Epithelial cell of prostate (primary cell): ENCODE measurements around the gene LRRC26.

Experiments
- DNase-seq: peaks from one replicate; pipeline ENCODE4 v3.0.0-alpha.2; 2011; ENCODE audit warnings: low read depth, low spot score
- H3K27ac ChIP-seq: fragments of 450-650 bp; 2 replicates; pipeline ENCODE4 v1.5.1; 2017; ENCODE audit warnings: mild to moderate bottlenecking

The LRRC26 gene

DNA sequence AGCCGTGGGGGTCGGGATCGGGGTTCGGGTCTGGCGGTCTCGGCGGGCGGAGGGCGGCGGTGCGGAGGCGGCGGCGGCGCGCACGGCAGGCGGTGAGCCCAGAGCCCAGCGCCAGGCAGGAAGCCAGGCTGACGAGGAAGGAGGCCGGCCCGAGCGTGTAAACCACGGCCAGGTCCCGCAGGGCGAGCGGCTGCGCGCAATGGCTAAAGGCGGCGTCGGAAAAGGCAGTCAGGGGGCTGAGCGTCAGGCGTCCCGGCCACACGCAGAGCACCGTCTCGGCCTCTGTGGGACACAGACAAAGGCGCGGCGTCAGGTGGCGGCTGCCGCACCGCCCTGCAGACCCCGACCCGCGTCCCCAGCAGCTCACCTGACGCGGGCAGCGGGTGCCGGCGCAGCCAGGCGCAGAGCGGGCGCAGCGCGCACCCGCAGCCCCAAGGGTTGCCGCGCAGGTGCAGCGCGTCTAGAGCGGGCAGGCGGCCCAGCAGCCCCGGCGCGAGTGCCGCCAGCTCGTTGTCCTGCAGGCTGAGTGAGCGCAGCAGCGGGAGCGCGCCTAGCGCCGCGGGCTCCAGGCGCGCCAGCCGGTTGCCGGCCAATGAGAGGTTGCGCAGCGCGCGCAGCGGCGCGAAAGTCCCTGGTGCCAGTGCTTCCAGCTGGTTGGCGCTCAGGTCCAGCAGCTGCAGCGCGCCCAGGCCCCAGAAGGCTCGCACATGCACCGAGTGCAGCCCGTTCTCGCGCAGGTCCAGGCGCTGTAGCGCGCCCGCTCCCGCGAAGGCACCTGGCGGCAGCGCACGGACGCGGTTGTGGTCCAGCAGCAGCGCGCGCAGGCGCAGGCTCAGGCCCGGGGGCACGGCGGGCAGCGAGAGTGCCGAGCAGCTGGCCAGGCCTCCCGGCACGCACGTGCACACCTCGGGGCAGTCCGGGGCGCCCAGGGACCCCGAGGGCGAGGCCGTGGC, 671 bp downstream of the LRRC26 start:
- no peak for DNase-seq
- no peak overlapping the region for H3K27ac ChIP-seq

DNA sequence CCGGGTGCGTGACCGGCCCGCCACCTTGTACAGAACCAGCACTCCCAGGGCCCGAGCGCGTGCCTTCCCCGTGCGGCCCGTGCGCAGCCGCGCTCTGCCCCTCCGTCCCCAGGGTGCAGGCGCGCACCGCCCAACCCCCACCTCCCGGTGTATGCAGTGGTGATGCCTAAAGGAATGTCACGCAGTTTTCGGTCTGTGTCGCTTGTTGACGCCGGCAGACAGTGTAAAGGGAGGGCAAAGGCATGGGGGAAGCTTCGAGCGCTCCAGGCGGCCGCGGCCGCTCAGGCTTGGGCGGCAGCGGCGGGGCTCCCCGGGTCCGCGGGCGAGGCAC, 1.3 kb downstream of the LRRC26 start:
- DNase-seq, result no peak
- H3K27ac ChIP-seq, result no peak overlapping the region

DNA sequence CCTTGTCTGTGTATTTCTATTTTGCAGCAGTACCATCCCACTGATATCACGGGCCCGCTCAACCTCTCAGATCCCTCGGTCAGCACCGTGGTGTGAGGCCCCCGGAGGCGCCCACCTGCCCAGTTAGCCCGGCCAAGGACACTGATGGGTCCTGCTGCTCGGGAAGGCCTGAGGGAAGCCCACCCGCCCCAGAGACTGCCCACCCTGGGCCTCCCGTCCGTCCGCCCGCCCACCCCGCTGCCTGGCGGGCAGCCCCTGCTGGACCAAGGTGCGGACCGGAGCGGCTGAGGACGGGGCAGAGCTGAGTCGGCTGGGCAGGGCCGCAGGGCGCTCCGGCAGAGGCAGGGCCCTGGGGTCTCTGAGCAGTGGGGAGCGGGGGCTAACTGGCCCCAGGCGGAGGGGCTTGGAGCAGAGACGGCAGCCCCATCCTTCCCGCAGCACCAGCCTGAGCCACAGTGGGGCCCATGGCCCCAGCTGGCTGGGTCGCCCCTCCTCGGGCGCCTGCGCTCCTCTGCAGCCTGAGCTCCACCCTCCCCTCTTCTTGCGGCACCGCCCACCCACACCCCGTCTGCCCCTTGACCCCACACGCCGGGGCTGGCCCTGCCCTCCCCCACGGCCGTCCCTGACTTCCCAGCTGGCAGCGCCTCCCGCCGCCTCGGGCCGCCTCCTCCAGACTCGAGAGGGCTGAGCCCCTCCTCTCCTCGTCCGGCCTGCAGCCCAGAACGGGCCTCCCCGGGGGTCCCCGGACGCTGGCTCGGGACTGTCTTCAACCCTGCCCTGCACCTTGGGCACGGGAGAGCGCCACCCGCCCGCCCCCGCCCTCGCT, 1.9 kb downstream of the LRRC26 start:
- H3K27ac ChIP-seq, result no peak overlapping the region
- DNase-seq, result no peak

DNA sequence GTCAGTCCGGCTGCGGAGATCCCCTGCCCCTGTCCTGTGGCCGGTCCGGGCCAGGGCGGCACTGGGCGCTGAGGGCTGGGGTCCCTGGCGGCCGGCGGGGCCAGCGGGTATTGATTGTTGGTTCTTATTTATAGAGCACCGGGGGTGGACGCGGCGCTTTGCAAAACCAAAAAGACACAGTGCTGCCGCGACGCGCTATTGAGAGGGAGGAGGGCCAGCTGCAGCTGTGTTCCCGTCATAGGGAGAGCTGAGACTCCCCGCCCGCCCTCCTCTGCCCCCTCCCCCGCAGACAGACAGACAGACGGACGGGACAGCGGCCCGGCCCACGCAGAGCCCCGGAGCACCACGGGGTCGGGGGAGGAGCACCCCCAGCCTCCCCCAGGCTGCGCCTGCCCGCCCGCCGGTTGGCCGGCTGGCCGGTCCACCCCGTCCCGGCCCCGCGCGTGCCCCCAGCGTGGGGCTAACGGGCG, 2.5 kb downstream of the LRRC26 start:
- H3K27ac ChIP-seq, result no peak overlapping the region
- no peak for DNase-seq

DNA sequence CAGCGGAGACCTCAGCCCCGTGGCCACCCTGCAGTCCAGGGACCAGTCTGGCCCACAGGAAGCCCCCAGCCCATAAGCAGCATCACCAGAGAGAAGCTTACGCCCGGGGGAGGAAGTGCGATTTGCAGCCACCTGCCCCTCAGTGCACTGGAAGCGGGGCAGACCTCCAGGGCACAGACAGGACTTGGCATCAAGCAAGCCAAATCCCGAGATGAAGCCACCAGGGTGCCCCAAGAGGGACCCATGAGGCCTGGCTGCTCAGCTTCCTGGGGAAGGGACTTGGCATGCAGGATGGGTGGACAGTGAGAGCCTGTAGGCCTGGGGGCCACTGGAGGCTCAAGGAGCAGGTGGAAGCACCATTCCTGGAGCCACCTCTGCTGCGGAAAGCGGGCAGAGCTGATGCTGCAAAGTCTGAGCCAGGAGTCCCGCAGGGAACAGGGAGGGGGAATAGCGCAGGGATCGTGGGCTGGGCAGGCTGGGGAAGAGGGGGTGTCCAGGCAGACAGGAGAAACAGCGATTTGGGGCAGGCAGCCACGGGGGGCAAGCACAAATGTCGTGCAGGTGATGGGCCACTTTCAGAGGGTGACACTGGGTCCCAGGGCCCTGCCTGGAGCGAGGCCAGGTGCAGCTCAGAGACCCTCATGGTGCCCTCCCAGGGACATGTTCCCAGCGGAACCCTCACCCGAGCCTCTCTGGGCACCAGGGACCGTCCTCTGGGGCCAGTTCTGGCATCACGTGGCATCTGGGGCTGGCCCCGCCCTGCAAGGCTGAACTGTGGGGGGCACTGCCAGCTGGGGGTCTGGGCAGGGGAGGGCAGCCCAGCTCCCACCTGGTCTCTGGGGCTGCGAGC, 3.2 kb downstream of the LRRC26 start:
- H3K27ac ChIP-seq, result no peak overlapping the region
- no peak for DNase-seq

DNA sequence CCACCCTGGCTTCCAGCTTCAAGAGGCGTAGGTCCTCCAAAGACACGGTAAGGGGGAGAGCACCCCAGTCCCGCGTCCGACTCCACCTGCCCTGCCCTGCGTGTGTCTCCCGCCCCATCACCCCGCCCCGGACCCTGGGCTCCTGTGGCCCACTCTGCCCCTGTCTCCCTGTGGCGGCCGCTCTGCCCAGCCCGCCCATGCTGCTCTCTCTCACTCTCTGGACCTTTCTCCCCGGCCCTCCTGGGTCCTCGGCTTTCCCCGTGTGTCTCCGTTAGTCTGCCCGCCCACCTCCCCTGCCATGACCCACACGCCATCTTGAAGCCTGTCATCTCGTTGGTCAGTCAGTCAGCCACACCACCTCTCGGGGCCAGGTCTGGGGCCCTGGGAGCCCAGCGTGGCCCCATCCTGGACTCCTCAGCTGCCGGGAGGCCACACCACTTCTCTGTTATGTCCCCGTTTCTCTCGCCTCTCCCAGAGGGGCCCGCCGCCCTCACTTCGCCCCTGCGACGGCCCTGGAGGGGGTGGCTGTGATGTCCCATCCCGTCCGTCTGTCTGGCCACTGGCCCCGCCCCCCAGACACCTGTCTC, 4.5 kb downstream of the LRRC26 start:
- DNase-seq, result no peak

DNA sequence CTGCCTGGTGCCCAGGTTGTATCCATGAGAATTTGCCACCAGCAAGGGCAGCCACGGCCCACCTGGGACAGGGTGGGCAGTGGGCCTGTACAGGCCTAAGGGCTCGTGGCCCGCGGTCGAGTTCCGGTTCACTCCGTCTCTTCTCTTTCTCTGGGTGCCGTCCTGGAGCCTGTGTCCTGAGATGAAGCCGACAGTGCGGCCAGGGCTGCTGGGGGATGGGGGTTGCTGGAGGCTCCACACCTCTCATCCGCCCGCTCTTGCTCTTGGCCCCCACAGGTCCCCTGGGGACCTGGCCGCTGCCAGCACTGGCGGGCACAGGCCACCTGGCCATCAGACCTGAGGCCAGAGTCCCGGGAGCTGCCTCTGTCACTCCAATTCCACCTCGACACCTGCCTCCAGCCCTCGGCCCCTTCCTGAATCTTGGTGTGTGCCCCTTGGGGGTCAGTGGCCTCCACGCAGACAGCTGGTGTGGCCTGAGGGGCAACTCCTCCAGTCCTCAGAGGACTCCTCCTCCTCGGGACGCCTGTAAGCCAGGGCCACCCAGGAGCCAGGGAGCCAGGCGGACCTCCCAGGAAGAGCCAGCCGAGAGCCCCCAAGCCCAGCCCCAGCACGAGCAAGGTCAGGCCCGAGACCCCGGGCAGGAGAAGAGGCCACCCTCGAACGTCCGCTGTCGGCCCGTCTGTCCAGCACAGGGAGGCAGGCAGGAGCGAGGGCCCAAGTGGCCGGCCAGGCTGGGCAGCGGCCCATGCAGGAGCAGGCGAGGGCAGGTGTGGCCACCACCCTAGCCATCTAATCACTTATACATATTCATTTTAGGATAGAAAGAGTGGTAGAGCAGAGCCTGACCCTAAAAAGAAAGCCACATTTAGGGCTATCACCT, 5.2 kb downstream of the LRRC26 start:
- H3K27ac ChIP-seq, result no peak overlapping the region
- DNase-seq, result no peak

More for the DNA sequence above, 4.5 kb downstream of the LRRC26 start:
- H3K27ac ChIP-seq, result no peak overlapping the region

DNA sequence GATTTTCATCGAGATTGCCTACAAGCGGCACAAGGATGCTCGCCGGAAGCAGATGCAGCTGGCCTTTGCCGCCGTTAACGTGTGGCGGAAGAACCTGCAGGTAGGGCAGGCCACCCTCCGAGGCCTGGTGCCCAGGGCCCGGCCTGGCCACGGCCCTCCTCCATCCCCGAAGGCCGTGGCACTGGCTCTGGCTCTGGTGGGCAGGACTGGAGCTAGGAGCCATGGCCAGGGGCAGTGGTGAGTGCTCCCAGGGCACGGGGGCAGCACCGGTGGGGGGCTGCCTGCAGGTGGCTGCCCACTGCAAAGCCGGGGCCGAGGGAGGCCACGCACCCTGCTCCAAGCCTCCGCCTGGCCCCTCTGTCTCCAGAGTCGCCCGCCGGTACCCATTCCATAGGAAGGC, 6.0 kb downstream of the LRRC26 start:
- DNase-seq, result no peak
- no peak overlapping the region for H3K27ac ChIP-seq

DNA sequence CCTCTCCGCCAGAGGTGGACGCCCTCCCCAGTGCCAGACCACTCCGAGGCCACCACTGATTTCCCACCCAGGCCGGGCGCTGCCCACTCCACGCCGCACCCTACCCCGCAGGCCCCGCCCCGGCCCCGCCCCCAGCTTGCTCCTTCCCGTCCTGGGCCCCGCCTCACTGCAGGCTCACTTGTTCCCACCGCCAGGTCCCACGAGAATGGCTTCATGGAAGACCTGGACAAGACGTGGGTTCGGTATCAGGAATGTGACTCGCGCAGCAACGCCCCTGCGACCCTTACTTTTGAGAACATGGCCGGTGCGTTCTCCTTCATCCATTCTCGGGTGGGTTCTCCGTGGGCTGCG, 6.5 kb downstream of the LRRC26 start:
- H3K27ac ChIP-seq, result no peak overlapping the region
- DNase-seq, result no peak

DNA sequence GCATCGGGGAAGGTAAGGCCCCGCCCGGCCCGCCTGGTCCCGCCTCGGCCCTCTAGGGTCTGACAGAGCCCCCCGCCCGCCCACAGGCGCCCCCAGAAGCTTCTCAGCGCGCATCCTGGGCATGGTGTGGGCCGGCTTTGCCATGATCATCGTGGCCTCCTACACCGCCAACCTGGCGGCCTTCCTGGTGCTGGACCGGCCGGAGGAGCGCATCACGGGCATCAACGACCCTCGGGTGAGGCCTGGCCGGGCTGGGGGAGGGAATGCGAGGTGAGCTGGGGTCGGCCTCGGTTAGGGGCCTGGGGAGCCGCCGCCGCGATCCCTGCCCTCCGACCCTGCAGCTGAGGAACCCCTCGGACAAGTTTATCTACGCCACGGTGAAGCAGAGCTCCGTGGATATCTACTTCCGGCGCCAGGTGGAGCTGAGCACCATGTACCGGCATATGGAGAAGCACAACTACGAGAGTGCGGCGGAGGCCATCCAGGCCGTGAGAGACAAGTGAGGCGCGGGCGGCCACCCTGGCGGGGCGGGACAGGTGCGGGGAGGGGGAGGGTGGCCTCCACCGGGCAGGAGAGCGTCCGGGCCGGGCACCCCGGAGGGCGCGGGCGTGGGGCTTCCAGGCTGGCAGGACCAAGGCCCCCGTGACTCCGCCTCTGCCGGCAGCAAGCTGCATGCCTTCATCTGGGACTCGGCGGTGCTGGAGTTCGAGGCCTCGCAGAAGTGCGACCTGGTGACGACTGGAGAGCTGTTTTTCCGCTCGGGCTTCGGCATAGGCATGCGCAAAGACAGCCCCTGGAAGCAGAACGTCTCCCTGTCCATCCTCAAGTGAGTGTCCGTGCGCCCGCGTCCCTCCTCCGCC, 7.1 kb downstream of the LRRC26 start:
- DNase-seq, result no peak
- H3K27ac ChIP-seq, result no peak overlapping the region

DNA sequence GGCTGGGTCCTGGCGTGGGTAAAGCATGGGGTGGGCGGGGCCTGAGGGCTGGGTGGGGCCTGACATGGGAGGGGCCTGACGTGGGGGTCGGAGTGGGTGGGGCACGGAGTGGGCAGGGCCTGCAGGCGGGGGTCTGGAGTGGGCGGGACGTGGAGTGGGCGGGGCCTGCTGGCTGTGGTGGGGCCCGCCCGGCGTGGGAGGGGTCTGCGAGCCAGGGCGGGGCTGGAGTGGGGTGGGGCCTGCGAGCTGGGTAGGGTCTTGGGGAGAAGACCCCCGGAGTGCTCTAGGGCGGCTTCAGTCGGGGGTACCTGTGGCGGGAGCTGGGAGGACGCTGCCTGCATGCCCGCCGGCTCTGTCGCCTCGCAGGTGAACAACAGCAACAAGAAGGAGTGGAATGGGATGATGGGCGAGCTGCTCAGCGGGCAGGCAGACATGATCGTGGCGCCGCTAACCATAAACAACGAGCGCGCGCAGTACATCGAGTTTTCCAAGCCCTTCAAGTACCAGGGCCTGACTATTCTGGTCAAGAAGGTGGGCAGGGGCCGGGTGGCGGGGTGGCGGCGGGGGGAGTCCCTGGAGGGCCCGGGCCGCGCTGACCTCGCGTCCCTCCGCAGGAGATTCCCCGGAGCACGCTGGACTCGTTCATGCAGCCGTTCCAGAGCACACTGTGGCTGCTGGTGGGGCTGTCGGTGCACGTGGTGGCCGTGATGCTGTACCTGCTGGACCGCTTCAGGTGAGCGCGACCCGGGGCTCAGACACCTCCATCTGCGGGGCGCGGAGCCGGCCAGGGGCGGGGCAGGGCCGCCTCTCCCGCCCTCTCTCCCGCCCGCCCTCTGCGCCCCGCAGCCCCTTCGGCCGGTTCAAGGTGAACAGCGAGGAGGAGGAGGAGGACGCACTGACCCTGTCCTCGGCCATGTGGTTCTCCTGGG, 8.0 kb downstream of the LRRC26 start:
- DNase-seq, result no peak
- H3K27ac ChIP-seq, result no peak overlapping the region

DNA sequence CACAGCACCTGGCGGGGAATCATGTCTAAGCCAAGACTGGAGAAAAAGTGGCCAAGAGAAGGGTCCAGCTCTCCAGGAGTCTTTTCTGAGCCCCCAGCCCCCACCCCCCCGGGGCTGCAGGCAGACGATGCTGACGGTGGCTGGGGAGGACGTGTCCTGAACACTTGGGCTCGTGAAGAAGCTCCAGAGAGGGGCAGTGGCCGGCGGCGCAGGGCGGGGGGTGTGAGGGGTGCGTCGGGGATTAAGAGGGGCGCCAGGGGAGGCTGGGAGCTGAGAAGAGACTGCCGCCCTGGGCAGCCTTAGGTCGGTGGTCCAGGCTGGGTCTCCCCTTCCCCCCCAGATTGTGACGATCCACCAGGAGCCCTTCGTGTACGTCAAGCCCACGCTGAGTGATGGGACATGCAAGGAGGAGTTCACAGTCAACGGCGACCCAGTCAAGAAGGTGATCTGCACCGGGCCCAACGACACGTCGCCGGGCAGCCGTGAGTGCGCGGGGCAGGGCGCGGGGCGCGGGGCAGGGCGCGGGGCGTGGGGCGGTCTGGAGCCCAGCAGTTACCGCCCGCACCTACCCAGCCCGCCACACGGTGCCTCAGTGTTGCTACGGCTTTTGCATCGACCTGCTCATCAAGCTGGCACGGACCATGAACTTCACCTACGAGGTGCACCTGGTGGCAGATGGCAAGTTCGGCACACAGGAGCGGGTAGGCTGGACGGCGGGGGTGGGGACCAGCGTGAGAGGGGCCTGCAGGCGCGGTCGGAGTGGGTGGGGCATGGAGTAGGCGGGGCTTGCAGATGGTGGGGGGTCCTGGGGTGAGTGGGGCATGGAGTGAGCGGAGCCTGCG, 8.9 kb downstream of the LRRC26 start:
- no peak for DNase-seq
- no peak overlapping the region for H3K27ac ChIP-seq

DNA sequence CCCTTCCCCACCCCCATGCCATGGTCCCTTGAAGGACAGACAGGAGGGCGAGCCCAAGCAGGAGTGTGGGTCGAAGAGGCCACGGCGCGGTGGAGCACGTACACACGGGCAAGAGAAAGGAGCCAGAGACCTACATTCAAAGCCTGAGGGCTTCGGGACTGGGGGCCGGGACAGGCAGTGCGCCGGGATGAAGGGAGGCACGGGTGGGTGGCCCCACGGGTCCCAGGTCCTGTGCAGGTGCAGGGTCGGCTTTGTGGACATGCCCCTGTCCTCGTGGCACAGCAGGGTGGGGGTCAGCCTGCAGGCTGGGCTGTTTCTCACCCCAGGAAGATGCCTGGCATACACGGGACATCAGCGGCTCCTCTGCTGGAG, 9.8 kb downstream of the LRRC26 start:
- no peak for DNase-seq
- no peak overlapping the region for H3K27ac ChIP-seq

DNA sequence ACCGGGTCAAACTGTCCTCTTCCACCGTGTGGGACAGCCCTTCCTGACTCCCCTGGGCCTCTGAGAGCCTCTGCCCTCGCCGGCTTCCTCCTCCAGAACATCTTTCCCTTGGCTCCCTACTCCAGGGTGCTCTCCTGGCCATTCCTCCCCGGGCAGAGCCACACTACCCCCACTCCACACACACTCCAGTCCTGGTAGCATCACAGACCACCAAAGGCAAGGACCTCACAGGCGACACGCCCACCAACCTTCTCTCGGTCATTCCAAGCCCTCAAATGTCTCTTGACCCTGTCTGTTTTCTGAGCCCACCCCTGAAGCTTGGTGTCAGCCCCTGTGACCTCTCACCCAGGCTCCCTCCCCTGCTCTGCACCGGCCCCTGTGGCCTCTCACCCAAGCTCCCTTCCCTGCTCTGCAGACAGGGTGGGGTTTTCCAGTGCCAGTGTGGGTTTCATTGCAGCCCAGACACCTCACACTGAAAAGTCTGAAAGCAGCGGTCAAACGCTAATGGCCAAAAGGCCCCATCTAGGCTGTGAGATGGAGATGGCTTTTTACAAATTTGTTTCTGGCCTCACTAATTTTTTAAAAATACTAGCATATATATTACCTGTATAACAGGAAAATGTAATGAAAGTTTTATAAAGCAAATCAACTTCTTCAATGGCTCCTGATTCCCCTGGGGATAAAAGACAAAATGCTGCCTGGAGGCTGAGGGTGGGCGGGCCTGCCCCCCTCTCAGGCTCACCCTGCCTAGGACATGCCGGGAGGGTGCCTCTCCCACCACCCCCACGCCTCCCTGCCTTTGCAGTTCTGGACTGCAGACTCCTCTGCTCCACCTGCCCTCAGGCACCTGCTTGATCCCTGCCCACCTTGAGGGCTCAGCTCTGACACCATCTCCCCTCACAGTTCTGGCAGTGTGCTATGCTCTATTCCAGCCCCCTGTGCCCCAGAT, 10.5 kb downstream of the LRRC26 start:
- H3K27ac ChIP-seq, result no peak overlapping the region
- no peak for DNase-seq

DNA sequence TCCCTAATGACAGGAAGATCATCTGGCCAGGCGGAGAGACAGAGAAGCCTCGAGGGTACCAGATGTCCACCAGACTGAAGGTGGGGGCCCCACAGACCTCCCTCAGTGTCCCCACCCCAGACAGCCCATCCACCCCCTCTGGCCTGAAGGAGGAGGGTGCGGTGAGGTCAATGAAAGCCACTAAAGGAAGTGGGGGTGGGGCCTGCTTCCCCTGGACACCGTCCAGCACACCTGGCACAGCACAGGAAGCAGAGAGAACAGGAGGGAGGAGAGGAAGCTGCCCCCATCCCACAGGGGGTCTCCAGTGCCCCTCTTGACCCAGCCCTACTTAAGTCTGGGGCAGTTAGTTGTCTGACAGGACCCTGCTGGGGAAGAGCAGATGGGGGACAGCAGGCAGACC, 11.2 kb downstream of the LRRC26 start:
- H3K27ac ChIP-seq, result no peak overlapping the region
- no peak for DNase-seq
